Measurements from ENCODE around the gene CMIP.

DNA sequence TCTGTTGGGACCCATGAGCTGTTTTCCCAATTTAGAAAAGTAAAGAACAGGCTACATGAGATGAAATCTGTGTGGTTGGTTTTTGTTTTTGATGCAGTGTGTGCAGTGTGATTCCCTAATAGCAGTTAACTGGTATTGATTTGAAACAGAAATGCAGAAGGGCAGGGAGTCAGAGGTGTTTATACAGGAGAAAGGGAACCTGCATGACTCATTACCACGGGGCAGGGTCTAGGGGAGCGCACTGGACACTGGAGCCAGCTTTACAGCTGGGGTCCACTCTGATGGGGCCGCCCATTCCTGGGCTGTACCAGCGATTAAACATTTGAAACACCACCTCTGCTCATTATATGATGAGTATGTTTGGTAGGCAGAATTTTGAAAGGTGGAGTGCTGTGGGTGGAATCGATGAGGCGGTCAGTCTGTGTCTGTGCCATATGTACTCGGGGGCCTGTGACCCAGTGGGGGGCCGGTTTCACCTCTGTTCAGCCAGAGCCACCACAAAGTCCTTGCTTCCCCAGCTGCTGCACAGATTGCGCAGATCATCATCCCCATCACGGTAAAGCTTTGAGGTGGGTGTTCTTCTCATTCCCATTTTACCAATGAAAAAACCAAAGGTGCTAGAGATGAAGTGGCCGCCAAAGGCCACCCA lies 142.5 kb downstream of the CMIP start:
- no peak for TF ChIP-seq RAD21 (IDR thresholded peaks at IDR 0.05; ENCODE audit: low read length)
- TF ChIP-seq RCOR1 (IDR thresholded peaks at IDR 0.05; ENCODE audit: low read length): no peak
- TF ChIP-seq, protein P1, sequence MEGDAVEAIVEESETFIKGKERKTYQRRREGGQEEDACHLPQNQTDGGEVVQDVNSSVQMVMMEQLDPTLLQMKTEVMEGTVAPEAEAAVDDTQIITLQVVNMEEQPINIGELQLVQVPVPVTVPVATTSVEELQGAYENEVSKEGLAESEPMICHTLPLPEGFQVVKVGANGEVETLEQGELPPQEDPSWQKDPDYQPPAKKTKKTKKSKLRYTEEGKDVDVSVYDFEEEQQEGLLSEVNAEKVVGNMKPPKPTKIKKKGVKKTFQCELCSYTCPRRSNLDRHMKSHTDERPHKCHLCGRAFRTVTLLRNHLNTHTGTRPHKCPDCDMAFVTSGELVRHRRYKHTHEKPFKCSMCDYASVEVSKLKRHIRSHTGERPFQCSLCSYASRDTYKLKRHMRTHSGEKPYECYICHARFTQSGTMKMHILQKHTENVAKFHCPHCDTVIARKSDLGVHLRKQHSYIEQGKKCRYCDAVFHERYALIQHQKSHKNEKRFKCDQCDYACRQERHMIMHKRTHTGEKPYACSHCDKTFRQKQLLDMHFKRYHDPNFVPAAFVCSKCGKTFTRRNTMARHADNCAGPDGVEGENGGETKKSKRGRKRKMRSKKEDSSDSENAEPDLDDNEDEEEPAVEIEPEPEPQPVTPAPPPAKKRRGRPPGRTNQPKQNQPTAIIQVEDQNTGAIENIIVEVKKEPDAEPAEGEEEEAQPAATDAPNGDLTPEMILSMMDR (IDR thresholded peaks at IDR 0.05): no peak
- TF ChIP-seq POLR2AphosphoS5 (IDR thresholded peaks at IDR 0.05; ENCODE audit: low read depth, low read length): no peak
- no peak for TF ChIP-seq NRF1 (IDR thresholded peaks at IDR 0.05; ENCODE audit: low read depth, low read length)
- TF ChIP-seq, protein P2, sequence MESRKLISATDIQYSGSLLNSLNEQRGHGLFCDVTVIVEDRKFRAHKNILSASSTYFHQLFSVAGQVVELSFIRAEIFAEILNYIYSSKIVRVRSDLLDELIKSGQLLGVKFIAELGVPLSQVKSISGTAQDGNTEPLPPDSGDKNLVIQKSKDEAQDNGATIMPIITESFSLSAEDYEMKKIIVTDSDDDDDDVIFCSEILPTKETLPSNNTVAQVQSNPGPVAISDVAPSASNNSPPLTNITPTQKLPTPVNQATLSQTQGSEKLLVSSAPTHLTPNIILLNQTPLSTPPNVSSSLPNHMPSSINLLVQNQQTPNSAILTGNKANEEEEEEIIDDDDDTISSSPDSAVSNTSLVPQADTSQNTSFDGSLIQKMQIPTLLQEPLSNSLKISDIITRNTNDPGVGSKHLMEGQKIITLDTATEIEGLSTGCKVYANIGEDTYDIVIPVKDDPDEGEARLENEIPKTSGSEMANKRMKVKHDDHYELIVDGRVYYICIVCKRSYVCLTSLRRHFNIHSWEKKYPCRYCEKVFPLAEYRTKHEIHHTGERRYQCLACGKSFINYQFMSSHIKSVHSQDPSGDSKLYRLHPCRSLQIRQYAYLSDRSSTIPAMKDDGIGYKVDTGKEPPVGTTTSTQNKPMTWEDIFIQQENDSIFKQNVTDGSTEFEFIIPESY (IDR thresholded peaks at IDR 0.05; ENCODE audit: borderline replicate concordance, low read depth): no peak

All from SK-N-SH (cell line).